ENCODE data around the gene AKAP8L.

DNA sequence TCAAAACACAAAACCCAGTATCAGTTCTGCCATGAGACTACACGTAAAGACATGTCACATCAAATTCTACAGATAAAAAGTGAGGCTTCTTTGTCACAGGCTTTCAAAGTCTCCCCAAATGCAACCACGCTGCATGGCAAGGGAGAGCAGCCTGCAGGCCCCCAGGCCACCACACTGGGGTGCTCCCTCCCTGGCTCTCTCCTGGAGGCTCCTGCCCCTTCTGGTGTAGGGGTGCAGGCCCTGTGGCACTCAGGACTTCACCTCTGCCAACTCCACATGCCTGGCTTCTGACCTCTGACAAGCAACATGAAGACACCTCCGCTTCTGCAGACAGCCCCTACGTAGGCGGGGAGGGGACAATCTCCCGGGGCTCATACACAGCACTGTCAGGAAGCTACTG, 53.5 kb downstream of the AKAP8L start:
- TF ChIP-seq, protein P1, sequence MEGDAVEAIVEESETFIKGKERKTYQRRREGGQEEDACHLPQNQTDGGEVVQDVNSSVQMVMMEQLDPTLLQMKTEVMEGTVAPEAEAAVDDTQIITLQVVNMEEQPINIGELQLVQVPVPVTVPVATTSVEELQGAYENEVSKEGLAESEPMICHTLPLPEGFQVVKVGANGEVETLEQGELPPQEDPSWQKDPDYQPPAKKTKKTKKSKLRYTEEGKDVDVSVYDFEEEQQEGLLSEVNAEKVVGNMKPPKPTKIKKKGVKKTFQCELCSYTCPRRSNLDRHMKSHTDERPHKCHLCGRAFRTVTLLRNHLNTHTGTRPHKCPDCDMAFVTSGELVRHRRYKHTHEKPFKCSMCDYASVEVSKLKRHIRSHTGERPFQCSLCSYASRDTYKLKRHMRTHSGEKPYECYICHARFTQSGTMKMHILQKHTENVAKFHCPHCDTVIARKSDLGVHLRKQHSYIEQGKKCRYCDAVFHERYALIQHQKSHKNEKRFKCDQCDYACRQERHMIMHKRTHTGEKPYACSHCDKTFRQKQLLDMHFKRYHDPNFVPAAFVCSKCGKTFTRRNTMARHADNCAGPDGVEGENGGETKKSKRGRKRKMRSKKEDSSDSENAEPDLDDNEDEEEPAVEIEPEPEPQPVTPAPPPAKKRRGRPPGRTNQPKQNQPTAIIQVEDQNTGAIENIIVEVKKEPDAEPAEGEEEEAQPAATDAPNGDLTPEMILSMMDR (IDR thresholded peaks at IDR 0.05), result no peak
- no peak for TF ChIP-seq PRRX2 (CRISPR knock-in tag; IDR thresholded peaks at IDR 0.05)
- TF ChIP-seq KAT7 (CRISPR knock-in tag; IDR thresholded peaks at IDR 0.05; ENCODE audit: borderline replicate concordance), result no peak
